Kasumi-1 (cell line): ENCODE measurements around the gene CRHR1.
"Not testable (repeated sequence)": the region's sequence is repeated elsewhere in the genome, so short reads cannot be mapped to it uniquely, and the experiment has no call there.

Experiments
- DNase-seq, 2 experiments: peaks; one replicate each; lab custom pipeline; 2025; lab: John Stamatoyannopoulos, UW

CRHR1 gene

DNA sequence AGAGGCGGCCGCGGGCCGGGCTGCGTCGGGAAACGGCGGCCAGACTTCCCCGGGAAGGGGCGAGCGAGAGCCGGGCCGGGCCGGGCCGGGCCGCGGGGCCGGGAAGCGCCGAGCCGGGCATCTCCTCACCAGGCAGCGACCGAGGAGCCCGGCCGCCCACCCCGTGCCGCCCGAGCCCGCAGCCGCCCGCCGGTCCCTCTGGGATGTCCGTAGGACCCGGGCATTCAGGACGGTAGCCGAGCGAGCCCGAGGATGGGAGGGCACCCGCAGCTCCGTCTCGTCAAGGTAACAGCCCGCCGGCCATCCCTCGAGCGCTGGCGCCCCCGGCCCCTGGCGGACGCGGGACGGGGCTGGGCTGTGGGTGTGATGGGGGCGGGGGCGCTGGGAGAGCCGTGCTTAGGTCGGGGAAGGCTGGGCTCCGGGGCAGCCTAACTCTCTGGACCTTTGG, at the start of gene CRHR1:
CRHR1 (plus strand) TSS at position 28 of the 448 bp plus-strand sequence; CDS start at position 253, 225 bp downstream.
- no peak for DNase-seq

DNA sequence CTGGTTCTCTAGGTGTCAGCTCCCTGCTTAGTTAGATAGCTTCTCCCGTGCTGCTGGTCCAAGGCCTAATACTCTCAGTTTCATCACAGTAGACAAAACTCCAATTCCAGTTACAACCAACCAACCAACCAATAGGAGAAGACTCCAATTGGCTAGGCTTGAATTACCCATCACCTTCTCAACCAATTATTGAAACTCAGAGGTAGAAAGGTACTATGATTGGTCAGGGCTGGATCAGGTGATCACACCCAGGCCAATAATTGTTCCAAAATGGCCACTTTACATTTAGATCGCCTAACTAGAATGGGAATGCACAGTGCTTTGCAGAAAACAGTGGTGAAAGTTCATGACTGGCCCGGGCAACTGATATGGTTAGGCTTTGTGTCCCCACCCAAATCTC, 49.5 kb upstream of the CRHR1 start:
- no peak for DNase-seq

DNA sequence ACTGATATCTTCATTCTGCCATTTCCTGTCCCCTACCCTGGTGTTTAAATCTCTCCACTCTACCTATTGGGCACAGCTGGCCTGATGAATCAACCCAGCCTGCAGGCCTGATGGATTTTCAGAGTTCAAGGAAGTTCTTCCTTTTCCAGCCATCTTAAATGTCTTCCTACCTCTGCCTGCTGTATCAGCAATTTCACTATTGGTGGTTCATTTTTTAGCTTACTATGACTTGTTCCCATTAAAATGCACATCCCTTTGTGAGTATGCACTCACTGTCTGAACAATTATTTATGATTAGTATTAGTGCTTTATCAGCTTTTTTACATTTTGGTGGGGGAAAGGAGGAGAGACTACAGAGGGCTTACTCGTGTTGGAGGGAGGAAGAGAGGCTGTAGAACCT, 48.6 kb upstream of the CRHR1 start:
- DNase-seq, result no peak

DNA sequence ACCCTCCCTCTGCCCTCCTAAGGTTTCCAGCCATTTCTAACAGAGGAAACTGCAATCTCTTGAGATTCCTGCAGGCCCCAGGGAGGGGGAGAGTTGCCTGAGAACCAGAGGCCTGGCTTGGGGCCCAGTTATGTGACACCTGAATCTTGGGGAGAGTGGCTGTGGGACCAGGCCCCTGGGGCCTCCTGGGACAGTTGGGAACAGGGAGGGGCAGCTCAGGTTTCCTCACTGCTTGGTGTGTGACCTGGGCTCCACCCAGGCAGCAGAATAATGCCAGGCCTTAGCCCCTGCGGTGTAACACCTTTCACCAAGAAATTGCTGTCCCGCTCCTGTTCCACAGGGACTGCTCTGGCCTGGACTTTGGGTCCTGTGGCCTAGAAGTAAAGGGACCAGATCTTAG, 44.3 kb upstream of the CRHR1 start:
- DNase-seq, result no peak

DNA sequence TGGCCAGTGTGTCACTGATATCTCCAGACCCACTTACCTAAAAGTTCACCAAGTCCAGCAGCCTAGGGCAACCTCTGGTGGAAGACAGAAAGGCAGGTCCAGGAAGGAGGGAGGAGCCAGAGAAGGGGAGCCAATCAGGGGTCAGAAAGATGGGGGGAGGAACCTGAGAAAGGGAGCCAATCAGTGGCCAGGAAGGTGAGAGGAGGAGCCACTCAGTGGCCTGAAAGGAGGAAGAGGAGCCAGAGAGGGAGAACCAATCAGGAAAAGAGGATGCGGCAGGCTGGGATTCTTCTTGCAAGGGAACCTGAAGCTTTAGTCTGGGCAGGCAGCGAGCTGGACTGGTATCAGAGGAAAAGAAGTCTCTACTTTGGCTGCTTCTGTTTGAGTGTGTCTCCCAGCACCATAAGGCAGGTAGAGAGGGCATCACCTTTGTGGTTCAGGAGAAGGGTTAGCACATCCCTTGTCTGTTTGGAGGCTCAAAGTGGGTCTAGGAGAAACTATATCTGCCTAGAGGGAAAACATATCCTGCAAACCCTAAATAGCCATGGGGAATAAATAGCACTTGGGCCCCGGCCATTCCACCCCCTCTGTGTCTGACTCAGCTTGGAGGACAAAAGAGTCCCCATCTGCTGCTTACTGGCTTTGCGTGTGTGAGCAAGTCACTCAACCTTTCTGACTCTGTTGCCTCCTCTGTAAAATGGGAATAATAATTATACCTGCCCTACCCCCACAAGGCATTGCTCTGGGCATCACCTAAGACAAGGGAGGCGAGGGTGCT, 43.4 kb upstream of the CRHR1 start:
- DNase-seq, result no peak

DNA sequence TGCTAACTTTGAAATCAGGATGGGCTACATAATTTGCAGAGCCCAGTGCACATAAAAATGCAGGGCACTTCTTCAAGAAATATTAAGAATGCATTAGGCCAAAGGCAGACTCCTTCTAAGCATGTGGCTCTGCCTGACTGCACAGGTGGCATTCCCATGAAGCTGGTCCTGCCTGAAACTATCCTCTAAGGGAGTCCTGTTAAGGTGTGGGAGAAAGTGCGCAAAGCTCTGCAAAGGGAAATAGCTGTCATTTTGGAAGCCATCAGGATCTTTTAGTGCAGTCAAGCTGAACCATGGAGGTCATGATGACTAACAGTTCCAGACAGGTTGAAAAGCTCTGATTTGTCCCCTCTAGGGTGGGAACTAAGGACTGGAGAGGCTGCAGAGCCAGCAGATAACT, 41.9 kb upstream of the CRHR1 start:
- DNase-seq, result no peak

DNA sequence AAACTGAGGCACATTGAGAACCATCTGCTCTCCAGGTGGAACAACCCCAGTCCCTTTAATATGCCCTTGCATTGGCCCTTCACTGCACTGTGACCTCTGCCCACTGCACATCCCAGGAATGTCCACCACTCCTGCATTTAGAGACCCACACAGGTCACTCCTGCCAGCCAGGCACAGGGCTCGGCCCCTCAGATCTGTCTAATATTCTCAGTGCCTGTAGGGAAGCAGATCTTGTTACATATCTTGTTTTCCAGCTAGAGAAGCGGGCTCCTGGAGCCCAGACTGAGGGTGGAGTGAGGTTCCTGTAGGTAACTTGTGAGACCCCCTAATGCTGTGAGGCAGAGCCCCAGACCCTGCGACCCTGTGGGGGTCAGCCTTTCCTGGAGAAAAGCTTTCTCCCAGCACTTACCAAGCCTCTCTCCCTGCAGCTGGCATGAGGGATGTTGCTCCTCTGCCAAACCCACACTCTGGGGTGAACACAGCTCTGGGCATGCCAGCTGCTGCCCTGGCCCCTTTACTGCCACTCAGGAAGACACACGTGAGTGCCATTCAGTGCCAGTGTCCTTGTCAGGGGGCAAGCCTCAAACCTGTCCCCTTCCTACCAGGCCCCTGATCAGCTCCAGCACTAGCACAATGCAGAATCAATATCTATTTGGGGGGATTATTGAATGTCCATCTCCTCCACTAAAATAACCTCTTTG, 40.3 kb upstream of the CRHR1 start:
- no peak for DNase-seq

DNA sequence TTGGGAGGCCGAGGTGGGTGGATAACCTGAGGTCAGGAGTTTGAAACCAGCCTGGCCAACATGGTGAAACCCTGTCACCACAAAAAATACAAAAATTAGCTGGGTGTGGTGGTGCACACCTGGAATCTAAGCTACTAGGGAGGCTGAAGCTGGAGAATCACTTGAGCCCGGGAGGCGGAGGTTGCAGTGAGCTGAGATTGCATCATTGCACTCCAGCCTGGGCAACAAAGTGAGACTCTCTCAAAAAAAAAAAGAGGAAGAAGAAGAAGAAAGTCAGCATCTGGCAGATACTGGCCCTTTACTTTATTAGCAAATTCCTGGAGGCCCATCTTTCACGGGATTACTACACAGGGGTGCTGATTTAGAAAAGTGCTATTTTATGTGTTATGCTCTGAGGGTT, 39.3 kb upstream of the CRHR1 start:
- DNase-seq, result not testable (repeated sequence)

DNA sequence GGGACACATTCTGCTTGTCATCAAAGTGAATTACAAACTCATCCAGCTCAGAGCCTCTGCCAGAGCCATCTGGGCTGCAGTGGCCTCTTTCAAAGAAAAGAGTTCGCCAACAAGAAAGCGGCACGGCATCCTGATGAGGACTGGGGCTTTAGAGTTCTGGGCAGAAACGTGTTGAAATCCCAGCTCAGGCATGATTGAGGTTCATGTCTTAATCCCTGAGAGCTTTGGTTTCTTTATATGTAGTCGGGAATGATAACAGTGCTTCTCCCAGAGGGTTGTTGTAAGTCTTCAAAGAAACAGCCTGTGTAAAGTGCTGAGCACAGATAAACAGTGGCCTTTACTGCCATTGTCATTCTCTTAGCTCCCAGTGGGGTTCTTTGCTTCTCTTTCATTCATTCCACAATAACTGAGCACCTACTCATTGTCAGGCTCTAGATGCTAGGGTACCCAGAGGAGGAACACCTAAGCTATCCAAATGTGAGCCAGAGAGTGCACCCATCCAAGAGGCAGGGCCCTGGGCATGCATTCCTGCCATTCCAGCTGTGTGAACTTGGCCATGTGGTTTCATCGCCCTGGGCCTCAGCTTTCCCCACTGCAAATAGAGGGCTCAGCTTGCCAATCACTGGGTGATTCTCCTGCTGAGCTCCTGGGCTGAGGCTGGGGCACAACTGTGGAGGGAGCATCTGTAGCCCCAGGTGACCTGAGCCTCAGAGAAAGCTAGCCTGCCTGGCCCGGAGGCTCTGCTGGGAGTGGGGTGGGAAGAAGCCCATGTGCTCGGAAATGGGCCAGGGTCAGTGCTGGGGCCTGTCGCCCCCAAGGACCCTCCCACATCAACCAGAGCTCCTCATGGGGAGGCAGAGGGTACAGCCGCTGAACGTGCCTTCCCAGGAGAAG, 38.3 kb upstream of the CRHR1 start:
- DNase-seq, result no peak

DNA sequence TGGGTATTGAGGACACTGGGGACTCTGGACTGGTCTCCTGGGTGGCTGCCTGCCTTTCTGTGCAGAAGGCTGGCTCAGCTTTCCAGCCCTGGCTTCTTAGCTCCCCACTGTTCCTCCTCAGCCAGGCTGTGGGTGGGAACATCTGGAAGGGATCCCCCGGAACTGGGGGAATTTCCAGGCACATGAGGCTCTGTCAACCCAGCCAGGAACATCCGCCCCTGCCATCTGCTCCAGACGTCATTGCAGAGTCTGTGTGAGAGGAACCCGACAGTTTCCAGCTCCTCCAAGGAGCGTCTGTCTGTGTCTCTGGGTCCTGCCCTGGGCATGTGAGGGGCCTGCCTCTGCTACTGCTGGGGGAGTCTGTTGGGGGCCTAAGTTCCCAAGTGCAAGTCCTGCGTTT, 36.2 kb upstream of the CRHR1 start:
- no peak for DNase-seq

DNA sequence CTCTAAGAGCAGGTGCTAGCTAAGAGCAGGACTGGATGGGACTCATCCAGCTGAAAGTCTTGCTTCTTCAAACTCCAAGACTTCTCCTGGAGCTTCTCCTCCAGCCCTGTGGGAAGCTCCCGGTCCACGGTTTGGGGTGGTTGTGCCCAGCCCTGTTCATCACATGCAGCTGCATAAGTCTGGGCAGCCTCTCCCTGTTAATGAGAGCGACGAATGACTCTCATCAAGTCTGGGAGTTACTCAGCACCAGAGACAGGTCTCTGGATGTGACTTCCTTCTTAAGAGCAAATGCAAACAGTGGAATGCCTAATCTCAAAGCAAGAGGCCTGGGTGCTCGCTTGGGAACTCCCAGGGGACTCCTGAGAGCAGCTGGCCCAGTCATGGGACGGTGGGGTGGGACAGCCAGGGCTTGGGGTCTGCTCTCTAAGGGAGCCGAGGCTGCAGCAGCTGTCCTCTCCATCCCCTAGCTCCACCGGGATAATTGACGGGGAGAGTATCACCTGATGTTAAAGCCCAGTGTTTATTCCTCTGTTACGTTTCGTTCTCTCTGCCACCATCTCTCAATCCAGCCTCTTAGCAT, 35.3 kb upstream of the CRHR1 start:
- DNase-seq, result no peak

DNA sequence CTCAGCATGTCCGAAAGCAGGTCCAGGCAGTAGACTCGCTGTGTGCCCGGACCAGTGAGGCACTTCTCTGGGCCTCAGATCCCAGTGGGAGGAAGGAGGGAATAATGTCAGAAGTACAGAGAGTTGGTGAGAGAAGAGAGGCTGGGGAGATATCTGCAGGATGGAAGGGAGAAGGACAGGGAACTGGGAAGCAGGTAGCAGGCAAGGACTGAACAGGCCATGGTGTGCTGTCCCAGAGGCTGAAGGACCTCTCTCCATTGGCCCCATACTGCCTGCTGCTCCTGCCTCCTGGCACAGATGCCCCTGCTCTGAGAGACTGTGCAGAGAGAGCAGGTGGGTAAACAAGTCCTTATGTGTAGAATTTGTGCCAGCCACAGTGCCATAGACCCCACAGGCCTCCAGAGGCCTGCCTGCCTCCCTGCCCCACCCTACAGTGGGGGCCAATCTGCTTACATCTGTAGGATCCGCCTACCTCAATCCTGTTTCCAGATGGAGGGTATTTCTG, 34.2 kb upstream of the CRHR1 start:
- DNase-seq, result no peak

DNA sequence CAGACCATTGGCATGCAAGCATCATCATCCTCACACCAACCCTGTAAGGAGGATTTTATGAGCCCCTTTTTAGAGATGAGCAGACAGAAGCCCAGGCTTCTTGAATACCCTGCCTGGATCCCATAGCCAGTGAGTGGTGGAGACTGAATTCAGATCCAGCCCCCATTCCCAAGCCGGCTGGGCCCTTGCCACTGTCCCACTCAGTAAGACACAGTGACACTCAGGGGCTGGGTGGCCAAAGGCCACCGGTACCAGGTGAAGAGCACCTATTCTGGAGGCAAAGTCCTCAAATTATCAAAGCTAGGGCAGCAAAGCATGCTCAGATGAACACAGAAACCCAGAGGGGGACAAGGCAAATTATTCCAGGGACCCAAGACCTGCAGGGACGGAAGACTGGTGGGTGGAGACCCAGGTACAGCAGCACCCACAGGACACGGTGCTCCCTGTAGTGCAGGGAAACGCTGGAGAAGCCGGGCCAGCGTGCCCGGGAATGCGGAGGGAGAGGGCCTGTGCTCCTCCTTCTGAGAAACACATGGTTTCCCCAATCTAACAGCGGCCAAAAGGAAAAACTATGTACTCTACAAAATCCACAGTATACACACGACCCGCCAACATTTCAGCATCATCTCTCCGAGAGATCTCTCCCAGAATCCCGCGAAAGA, 33.2 kb upstream of the CRHR1 start:
- DNase-seq, result no peak

DNA sequence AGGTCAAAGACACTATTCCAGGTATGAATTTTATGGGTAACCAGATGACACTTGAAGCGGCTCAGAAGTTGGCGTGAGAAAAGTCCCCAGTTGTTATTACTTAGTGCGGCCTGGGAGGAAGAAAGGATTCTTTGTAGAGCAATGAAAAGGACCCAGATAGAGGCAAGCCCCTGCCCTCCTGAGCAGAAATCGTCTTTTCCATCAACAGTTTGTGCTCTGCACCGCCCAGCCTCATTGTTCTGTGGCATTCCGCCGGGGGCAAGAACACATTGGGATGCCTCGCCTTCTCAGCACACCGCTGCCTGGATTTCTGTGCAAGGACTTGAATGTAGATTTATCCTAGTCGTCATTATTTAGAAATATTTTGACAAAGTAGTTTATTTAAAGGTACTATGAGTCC, 32.7 kb upstream of the CRHR1 start:
- DNase-seq, result no peak

DNA sequence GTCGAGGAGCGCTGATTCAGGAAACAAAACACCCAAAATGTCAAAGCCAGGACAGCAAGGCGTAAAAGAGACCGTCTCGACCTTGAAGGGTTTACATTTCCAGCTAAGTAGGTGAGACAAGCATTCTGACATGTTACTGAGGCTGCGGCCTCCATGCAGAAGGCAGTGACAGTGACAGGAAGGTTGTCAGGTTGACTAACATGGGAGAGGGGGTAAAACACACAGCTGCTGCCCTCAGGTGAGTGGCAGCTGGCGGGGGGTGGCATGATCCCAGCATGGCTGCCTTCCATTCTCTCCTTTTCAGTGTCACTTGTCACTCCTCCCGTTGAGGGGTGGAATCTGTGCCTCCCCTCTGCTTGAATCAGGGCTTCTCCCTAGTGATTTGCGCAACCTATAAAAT, 31.9 kb upstream of the CRHR1 start:
- DNase-seq, result no peak

DNA sequence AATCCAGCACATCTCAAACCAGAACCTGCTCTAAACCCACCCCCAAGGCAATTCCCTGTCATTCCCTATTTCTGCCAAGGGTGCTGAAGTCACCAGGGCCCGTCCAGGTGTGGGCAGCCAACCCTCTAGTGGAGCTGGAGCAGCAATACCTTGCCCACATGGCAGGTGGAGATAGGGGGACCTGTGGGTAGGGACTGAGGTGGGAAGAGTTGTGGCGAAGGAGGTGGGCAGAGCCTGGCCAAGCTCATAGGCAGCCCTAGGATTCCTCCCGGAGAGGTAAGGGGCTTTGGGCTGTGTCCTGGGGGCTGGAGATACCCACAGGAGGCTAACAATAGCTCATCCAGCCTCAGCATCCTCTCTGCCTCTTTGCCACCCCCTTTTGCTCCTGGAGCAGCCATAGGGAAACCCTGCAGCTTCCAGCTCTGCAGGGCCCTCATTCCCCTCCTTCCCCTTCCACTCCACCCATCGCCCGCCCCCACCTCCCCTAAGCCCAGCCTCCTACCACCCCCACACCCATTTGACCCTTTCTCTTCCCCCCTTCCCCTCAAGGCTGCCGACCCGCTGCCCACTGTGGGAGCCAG, 30.4 kb upstream of the CRHR1 start:
- DNase-seq, result no peak

DNA sequence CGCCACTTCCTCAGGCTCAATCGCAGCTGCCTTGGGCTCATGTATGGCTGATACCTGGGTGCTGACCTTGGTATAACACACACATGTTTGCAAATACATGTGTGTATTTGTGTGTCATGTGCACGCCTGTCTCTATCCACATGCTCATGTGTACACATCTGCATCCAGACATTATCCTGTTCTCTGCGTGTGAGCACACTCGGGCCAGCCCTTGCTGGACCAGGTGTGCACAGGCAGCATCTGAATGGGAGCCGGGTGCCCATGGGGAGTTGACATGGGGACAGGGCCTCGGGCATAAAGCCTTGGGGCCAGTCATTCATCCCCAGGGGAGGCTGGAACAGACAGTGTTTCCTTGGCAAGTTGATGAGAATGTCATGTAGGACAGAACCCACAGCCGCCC, 29.1 kb upstream of the CRHR1 start:
- no peak for DNase-seq

DNA sequence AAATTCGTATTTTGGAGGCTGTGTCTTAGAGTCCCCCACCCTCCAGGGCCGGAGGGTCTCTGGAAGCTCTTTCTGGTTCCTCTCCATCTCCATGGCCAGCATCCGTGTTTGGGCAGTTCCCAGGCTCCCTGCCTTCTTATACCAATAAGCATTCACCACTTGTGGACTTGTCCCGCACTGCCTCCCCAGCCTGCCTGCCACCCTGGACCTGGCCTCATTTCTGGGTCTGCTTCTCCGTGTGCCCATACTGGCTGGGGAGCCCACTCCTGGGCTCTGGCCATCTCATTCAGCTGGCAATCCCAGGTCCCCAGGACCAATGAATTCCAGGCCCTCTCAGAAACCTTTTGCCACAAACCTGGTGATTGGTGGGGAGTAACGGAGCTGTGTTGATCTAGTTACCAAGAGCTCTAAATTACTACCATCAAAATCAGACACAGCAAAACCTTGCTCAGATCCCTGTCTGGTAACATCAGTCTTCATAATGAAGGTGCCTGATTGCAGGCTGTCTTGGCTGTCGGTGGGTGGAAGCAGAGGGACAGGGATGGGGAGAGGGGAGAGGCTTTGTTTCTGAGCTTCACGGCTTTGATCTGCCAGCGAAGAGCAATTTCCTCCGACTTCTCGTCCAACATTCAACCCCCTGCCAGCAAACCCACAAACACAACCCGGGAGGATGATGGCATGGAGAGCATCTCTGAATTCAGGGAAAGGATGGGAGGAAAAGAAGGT, 27.7 kb upstream of the CRHR1 start:
- no peak for DNase-seq

DNA sequence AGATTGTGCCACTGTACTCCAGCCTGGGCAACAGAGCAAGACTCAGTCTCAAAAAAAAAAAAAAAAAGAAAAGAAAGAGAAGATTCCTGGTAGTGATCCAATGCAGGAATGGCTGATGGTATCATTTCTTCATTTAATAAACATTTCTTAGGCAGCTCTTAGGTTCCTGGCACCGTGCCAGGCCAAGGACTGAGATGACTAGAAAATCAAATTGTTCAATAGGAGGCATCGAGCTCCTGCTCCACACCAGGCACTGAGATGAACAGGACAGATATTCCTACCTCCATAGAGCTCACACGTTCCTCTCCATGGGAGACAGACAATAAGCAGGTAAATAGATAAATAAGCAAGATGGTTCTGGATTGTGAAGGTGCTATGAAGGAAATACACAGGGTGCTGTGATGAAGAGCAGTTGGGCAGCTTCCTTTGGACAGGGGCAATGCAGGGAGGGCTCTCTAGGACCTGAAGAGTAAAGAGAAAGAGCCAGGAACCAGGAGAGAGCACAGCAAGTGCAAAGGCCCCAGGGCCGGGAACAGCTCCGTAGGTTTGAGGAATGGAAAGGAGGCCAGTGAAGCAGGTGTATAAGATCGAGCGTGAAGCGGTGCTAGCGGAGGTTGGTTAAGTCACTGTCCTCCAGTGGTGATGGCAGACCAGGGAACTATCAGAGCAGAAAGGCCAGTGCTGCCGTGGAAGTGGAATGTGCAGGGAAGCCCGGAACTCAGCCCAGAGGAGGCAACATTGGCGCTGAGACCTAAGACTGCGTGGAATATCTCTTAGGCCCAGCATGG, 26.5 kb upstream of the CRHR1 start:
- no peak for DNase-seq

DNA sequence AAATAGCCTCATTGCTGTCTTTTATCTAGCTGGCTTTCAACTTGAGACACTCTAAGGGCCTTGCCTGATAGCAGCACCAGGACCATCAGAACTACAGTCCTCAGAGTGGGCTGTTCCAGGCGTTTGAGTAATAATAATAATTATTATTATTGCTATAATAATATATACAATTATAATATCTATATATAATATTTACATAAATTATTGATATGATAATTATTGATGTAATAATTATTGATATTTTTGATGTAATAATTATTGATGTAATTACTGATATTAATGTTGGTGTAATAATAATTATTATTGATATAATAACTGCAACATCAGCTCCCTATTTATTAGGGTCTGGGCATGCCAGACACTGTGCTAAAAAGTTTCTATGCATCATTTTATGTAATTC, 25.6 kb upstream of the CRHR1 start:
- no peak for DNase-seq
